Neural cell (in vitro differentiated cells): ENCODE results near the gene NECTIN3.

Experiments
- CTCF ChIP-seq: fragments of 450-650 bp; IDR thresholded peaks from 2 replicates; pipeline ENCODE4 v1.5.1; 2014; ENCODE audit warnings: antibody characterized with exemption, mild to moderate bottlenecking, moderate library complexity; ENCODE audit not compliant: poor library complexity, severe bottlenecking
- MXI1 ChIP-seq: fragments of 450-650 bp; conservative IDR thresholded peaks from 2 replicates; pipeline ENCODE4 v1.6.1; 2014; ENCODE audit warnings: antibody characterized with exemption, mild to moderate bottlenecking; ENCODE audit not compliant: poor library complexity, severe bottlenecking
- SMC3 ChIP-seq: fragments of 450-650 bp; conservative IDR thresholded peaks from 2 replicates; pipeline ENCODE4 v1.6.1; 2014; ENCODE audit warnings: antibody characterized with exemption, mild to moderate bottlenecking, moderate library complexity; ENCODE audit not compliant: poor library complexity

- no peak for TF ChIP-seq CTCF
- TF ChIP-seq MXI1 = no peak
- no peak for TF ChIP-seq SMC3
Observed at GRCh38 chr3:111238885-111239284, 167.3 kb downstream of the NECTIN3 start.
